Measurements from ENCODE around the gene UNC93B1.

Gene UNC93B1

DNA sequence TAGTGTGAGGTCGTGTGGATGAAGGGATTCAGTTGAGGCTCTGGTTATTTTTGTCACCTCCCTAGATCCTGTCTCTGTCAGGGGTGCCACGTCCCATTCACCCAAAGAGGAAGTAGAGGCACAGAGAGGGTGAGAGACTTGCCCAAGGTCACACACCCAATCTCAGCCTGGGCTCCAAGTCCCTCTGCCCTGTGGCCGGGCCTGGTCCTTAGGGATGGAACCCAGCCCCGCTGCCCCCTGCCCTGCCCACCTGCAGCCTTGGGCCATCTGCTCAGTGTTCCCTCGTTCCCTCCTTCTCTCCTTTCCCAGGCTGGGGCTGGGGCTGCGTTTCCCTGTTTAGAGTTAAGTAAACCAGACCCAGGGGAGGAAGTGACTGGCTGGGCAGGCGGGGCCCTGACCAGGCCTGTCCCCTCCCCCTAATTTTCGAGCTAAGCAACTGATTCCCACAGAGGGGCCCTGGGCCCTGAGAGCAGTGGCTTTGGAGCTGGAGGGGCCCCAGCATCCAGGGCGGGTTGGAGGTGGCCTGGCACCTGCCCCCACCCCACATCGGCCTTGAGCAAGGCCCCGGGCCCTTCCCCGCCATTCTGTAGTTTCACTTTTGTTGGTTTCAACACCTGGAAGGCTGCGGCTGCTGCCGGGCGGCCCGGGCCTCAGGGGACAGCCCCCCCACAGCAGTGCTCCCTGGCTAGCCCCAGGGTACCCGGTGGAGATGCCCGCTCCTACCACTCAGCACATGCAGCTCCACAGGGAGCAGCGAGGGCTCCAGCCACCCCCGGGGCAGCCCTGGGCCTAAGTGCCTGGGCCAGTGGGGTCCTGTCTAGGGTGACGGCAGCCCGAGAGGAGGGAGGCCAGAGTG, 36.4 kb upstream of the UNC93B1 start:
- DNase-seq: peak; percentile 44

- DNase-seq: no peak
These were observed 35.7 kb upstream of the UNC93B1 start for GRCh38 chr11:68039526-68040086.

- DNase-seq: peak; percentile 62
These were observed 35.0 kb upstream of the UNC93B1 start, which contains the start of gene TCIRG1 for GRCh38 chr11:68038718-68039525. Gene TCIRG1 (plus strand): TSS chr11:68039025. CDS start chr11:68041272, 2,247 bp downstream.

- no peak for DNase-seq
These were observed 34.4 kb upstream of the UNC93B1 start for GRCh38 chr11:68038226-68038717.

- no peak for DNase-seq
These were observed 33.7 kb upstream of the UNC93B1 start for GRCh38 chr11:68037411-68038225.

DNA sequence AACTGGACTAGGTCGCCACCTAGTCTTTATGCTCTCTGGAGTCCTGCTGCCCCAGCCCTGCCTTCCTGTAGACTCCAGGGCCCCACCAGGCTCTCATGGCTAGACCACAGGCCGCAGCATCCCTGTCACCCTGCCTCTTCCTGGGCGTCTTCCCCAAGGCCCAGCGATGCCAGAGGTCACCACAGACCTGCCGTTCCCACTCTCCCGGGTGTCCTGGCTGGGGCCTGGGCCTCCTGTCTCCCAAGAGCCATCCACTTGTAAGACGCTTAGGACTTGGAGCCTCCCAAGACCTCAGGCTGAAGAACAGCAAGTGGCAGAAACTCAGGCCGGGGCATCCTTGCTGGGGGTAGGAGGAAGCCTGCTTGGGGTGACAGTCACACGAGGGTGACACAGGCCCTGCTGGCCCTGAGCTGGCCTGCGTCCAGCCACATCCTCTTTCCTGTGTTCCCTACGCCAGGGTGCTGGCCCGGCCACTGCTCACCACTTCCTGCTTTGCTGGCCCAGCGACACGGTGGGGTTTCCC, 32.9 kb upstream of the UNC93B1 start:
- DNase-seq: no peak

DNA sequence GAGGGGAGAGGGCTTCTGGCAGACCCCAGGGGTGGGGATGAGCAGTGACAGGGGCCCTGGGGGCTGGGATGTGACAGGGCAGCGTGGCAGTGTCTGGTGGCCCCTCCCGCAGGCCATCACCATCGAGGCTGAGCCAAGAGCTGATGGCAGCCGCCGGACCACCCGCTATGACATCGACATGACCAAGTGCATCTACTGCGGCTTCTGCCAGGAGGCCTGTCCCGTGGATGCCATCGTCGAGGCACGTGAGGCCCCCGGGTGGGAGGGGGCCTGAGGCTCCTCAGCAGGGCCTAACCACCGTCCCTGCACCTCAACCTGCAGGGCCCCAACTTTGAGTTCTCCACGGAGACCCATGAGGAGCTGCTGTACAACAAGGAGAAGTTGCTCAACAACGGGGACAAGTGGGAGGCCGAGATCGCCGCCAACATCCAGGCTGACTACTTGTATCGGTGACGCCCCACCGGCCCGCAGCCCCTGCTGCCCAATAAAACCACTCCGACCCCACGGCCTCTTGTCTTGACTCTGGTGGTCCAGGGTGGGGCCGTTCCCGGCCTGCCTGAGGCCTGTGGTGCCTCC, 32.3 kb upstream of the UNC93B1 start:
- DNase-seq: no peak

- DNase-seq: no peak
These were observed 31.5 kb upstream of the UNC93B1 start for GRCh38 chr11:68035266-68035876.

- DNase-seq: no peak
These were observed 29.8 kb upstream of the UNC93B1 start for GRCh38 chr11:68033708-68034045.

DNA sequence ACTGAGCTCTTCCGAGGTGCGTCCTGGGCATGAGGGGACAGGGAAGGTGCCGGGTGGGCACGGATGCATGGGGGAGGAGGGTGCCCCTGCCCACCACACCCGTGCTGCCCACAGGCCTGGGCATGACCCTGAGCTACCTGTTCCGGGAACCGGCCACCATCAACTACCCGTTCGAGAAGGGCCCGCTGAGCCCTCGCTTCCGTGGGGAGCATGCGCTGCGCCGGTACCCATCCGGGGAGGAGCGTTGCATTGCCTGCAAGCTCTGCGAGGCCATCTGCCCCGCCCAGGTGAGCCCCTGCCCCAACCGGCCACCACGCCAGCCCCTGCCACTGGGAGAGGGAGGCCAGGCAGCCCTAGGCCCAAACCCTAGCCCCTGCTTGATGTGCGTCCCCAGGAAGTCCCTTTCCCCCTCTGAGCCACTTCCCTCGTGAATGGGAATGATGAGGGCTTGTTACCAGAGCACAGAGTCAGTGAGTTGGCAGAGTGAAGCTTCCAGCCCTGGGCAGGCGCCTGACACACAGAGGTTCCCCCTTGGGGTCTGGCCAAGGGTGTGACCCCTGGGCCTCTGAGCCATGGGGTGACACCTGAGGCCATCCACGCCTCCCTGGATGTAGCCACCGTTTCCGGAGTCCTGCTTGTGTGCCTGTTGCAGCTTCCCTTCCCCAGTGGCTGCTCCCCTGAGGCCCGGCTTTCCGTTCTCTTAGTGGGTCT, 29.3 kb upstream of the UNC93B1 start:
- no peak for DNase-seq

DNA sequence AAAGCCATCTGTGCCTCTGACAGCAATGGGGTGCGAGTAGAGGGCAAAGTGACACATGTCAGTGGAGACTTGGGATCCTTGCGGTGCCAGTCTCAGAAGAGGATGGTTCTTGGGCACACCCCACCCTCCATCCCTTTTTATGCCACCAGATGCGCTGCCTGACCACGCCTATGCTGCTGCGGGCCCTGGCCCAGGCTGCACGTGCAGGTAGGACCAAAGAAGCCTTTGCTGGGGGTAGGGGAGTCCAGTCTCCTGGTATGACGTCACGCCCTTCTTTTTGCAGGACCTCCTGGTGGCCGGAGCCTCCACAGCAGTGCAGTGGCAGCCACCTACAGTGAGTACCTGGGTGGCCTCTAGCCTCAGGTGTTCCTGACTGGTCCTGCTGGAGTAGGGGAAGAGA, 28.1 kb upstream of the UNC93B1 start:
- DNase-seq: no peak

DNA sequence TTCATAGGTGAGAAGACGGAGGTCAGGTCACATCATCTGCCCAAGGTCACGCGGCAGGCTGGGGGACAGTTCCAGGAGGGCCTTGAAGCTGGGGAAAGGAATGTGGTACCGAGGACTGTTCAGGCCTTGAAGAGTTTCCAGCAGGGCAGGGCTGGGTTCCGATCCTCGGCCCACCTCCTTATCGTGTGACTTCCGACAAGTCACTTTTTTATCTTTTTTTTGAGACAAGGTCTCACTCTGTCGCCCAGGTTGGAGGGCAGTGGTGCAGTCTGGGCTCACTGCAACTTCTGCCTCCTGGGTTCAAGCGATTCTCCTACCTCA, 27.2 kb upstream of the UNC93B1 start:
- peak; percentile 24 for DNase-seq

DNA sequence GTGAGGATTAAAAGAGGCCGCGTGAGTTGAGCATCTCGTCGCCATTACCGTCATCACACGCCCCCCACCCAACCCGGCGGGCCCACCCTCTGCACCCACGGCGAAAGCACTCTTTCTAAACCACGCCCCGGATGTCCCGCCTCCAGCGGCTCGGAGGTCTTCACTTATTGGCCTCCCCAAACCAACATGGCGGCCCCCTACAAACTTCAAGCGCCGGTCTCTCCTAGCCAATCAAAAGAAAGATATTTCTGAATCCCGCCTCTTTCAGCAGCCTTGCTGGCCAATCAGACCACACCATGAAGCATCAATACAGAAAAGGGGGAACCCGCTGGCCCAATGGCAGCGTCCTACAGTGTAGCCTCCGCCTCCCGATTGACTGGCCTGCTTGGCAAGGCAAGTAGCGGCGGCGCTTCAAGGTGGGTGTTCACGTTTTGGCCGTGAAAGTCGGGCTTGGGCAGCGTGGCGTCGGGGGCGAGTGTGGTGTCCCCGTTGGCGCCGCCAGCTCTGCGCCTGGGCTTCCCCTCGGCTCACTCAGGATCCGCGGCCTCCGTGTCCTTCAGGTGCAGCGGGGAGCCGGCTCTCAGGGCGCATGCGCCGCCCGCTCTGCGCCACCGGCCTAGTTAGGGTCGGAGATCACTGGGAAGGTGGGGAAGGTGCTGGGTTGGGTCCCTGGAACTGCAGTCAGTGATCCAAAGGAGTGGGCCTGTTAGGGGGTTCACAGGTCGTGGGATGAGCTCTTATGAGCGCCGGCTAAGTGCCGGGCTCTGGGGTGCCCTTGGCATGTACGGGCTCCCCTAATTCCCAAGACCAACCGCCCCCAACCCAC, 26.6 kb upstream of the UNC93B1 start, which contains the start of gene NDUFS8:
TSS of gene NDUFS8 (plus strand) at position 364 of the 826 bp plus-strand sequence. CDS start 1,471 bp downstream, outside the sequence.
- DNase-seq: peak; percentile 98

GRCh38 chr11:68028802-68029545, 25.1 kb upstream of the UNC93B1 start:
- DNase-seq: no peak

DNA sequence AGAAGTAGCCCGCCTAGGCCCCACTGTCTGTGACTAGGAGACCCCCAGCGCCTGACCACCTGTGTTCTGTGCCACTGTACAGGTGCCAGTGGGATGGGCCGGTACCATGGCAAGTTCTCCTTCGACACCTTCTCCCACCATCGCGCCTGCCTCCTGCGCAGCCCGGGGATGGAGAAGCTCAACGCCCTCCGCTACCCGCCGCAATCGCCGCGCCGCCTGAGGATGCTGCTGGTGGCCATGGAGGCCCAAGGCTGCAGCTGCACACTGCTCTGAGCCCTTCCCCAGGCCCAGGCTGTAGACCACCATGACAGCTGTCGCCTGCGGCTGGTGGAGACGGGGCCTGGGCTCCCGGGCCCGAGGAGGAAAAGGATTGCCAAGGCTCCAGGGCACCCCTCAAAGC, 23.8 kb upstream of the UNC93B1 start:
- no peak for DNase-seq

DNA sequence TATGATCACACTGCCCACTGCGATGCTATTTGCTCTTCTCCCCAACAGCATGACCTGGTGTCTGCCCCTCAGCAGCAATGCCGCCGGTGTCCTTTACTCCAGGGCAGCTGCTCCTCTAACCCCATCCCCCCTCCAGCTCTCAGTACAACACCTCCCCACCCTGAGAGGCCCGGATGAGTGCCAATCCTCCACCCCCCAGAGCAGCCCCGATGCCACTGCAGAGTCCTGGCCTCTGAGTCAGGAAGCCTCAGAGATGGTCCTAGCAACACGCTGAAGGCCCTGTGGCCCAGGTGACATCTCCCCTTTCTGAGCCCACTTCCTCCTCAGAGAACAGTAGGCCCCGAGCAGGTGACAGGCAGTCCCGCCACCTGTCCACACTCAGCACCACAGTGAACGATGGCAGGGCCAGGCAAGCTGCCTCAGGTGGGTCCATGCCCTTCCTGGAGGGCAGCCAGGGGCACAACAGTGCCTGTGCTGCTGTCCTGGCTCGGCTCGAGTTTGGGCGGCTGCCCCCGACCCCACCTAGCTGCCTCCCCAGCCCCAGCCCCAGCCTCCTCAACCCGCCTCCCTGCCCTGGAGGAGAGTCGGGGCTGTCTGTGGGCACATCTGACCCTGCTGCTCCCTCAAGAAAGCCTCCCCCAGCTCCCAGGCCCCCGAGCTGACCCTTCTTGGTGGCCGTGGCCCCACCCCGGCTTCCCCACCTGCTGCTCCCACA, 22.7 kb upstream of the UNC93B1 start:
- DNase-seq: no peak

- no peak for DNase-seq
These were observed 21.1 kb upstream of the UNC93B1 start for GRCh38 chr11:68025047-68025446.

DNA sequence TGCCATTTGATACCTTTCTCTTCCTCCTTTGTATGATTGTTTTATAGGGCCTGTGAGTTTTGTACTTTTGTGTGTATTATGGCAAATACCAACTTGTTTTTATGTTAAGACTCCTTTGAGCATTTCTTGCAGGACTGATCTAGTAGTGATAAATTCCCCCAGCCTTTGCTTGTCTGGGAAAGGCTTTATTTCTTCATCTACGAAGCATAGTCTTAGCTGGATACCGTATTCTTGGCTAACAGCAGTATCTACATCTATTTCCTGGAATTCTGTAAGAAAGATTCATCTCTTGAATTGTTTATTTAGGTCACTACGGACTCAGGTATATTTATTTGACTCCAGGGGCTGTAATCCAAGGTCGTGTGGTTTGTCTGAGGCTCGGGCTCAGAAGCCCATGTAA, 20.6 kb upstream of the UNC93B1 start:
- DNase-seq: no peak

DNA sequence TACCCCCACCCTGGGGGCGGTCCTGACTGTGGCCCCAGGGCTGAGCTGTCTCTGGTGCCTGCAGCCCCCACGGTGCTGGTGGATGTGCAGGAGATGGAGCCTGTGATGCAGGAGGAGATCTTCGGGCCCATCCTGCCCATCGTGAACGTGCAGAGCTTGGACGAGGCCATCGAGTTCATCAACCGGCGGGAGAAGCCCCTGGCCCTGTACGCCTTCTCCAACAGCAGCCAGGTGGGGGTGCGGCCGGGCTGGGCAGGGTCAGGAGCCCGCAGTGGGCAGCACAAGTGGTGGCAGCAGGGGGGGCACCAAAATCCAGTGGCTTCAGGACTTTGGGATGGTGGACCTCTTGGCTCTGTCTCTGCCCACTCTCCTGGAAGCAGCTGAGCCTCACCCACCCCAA, 18.6 kb upstream of the UNC93B1 start:
- DNase-seq: no peak

Measured in stimulated activated CD4-positive, alpha-beta T cell treated with anti-CD3 and anti-CD28 coated beads, Interleukin-4, amount 100 ng/mL, for 24 hours (primary cell).